ENCODE results near the gene PIAS1.
"Not testable (repeated sequence)": the region's sequence is repeated elsewhere in the genome, so short reads cannot be mapped to it uniquely, and the experiment has no call there.

The PIAS1 gene

DNA sequence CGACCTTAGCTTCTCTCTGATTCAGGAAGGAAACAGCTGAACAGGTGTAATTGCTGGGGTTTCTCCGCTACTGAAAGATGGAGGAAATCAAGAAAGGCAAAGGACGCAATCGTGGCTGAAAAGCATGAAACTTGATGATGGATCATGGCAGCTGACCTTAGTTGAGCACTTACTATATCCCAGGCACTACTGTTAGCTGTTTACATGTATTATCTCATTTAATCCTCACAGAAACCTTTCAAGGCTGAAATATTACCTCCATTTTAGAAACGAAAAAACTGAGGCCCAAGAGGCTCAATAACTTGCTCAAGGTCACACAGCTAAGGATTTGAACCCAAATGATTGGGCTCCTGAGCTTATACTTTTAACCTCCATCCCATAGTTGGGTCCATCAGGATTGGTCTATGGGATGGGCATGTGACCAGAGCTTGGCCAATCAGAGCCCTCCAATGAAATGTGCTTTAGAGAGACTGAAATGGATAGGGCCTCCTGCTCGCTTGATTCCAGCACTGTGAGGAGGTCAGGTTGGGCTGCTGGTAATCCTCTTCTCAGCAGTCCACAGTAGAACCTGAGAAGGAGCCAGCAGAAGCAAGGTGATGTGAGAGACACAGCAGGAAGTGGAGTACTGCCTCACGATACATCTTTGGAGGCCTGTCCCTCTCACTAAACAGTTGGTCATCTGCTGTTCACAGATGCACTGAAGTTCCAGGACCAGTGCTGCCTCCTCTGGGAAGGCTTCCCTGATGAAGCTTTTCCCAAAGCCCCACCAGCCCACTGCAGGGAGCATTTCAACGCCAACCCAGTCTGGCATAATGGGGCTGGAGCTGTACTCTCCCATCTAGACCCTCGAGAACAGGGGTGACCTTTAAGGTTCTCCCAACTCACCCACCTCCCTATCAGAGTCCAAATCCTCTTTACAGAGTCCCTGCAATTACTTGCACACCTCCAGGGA, 165.0 kb downstream of the PIAS1 start:
- no peak for DNase-seq (ENCODE audit: low read depth)
- no peak overlapping the region for H3K4me3 ChIP-seq (ENCODE audit: low read depth, low read length)
- TF ChIP-seq, protein P1, sequence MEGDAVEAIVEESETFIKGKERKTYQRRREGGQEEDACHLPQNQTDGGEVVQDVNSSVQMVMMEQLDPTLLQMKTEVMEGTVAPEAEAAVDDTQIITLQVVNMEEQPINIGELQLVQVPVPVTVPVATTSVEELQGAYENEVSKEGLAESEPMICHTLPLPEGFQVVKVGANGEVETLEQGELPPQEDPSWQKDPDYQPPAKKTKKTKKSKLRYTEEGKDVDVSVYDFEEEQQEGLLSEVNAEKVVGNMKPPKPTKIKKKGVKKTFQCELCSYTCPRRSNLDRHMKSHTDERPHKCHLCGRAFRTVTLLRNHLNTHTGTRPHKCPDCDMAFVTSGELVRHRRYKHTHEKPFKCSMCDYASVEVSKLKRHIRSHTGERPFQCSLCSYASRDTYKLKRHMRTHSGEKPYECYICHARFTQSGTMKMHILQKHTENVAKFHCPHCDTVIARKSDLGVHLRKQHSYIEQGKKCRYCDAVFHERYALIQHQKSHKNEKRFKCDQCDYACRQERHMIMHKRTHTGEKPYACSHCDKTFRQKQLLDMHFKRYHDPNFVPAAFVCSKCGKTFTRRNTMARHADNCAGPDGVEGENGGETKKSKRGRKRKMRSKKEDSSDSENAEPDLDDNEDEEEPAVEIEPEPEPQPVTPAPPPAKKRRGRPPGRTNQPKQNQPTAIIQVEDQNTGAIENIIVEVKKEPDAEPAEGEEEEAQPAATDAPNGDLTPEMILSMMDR (IDR thresholded peaks at IDR 0.05; ENCODE audit: control insufficient read depth, extremely low read depth, insufficient read depth) = no peak

DNA sequence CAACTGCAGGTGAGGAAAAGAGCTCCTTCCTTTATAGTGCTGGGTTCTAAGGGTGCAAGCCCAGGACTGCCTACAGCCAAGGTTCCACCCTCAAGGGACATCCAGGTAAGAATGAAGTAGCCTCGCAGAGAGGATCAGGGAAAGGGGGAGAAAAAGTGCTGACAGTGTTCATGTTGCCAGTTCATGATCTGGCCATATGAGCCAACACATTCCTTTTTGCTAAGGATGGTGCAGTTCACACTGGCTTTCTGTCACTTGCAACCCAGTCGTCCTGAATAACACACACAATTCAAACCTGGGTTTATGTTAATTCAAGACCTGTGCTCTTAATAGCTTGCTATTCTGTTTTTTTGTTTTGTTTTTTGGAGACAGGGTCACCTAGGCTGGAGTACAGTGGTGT, 166.4 kb downstream of the PIAS1 start:
- H3K4me3 ChIP-seq (ENCODE audit: low read depth, low read length) = no peak overlapping the region
- DNase-seq (ENCODE audit: low read depth) = no peak
- TF ChIP-seq, protein P1 (IDR thresholded peaks at IDR 0.05; ENCODE audit: control insufficient read depth, extremely low read depth, insufficient read depth) = no peak

DNA sequence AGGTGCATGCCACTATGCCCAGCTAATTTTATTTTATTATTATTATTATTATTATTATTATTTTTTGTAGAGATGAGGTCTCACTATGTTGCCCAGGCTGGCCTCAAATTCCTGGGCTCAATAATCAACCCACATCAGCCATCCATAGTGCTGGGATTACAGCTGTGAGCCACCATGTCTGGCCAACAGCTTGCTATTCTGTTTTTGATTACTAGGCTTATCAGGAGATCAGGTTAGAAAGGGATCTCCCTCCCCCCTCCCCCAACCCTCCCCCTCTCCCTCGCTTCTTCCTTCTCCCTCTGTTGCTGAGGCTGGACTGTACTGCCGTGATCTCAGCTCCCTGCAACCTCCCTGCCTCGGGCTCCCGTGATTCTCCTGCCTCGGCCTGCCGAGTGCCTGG, 166.9 kb downstream of the PIAS1 start:
- DNase-seq (ENCODE audit: low read depth) = no peak
- TF ChIP-seq, protein P1 (IDR thresholded peaks at IDR 0.05; ENCODE audit: control insufficient read depth, extremely low read depth, insufficient read depth) = no peak
- no peak overlapping the region for H3K4me3 ChIP-seq (ENCODE audit: low read depth, low read length)

DNA sequence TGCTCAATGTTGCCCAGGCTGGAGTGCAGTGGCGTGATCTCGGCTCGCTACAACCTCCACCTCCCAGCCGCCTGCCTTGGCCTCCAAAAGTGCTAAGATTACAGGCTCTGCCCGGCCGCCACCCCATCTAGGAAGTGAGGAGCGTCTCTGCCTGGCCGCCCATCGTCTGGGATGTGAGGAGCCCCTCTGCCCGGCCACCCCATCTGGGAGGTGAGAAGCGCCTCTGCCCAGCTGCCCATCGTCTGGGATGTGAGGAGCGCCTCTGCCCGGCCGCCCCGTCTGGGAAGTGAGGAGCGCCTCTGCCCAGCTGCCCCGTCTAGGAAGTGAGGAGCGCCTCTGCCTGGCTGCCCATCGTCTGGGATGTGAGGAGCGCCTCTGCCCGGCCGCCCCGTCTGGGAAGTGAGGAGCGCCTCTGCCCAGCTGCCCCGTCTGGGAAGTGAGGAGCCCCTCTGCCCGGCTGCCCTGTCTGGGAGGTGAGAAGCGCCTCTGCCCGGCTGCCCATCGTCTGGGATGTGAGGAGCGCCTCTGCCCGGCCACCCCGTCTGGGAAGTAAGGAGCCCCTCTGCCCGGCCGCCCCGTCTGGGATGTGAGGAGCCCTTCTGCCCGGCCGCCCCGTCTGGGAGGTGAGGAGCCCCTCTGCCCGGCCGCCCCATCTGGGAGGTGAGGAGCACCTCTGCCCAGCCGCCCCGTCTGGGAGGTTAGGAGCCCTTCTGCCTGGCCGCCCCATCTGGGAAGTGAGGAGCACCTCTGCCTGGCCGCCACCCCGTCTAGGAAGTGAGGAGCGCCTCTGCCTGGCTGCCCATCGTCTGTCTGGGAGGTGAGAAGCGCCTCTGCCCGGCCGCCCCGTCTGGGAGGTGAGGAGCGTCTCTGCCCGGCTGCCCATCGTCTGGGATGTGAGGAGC, 167.7 kb downstream of the PIAS1 start:
- H3K4me3 ChIP-seq (ENCODE audit: low read depth, low read length); DNase-seq (ENCODE audit: low read depth): not testable (repeated sequence)

DNA sequence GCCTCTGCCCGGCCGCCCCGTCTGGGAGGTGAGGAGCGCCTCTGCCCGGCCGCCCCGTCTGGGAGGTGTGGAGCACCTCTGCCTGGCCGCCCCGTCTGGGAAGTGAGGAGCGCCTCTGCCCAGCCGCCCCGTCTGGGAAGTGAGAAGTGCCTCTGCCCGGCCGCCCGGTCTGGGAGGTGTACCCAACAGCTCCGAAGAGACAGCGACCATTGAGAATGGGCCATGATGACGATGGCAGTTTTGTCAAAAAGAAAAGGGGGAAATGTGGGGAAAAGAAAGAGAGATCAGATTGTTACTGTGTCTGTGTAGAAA, 168.3 kb downstream of the PIAS1 start:
- not testable (repeated sequence) for DNase-seq (ENCODE audit: low read depth); H3K4me3 ChIP-seq (ENCODE audit: low read depth, low read length)

DNA sequence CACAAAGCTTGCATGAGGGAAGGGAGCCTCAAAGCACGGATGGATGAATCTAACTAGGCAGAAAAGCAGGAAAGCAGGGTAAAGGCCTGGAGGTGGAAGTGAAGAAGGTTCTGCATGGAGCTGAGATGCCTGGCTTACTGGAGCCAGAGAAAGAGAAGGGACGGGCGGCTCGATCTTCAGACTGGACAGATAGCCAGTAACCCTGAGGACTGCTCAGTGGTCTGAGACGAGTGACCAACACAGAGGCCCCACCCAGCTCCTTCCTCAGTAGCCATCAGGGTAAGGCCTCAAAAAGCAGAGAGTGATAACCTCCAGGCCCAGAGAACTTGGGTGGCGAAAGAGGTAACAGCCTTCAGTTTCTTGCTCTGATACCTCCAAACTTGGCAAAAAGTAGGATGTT, 169.1 kb downstream of the PIAS1 start:
- DNase-seq (ENCODE audit: low read depth) = no peak
- TF ChIP-seq, protein P1 (IDR thresholded peaks at IDR 0.05; ENCODE audit: control insufficient read depth, extremely low read depth, insufficient read depth) = no peak
- H3K4me3 ChIP-seq (ENCODE audit: low read depth, low read length) = no peak overlapping the region

DNA sequence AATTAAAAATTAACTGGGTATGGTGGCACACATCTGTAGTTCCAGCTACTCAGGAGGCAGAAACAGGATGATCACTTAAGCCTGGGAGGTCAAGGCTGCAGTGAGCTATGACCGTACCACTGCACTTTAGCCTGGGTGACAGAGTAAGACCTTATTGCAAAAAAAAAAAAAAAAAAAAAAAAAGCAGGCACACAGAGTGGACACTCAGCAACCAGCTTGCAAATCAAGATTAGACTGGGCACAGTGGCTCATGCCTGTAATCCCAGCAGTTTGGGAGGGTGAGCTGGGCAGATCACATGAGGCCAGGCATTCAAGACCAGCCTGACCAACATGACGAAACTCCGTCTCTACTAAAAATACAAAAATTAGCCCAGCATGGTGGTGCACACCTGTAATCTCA, 170.0 kb downstream of the PIAS1 start:
- H3K4me3 ChIP-seq (ENCODE audit: low read depth, low read length) = no peak overlapping the region
- TF ChIP-seq, protein P1 (IDR thresholded peaks at IDR 0.05; ENCODE audit: control insufficient read depth, extremely low read depth, insufficient read depth) = no peak
- DNase-seq (ENCODE audit: low read depth) = no peak

Data from LNCaP clone FGC (cell line).